SK-N-SH (cell line): ENCODE measurements around the gene MAGEA10. TPM values are rescaled to one million over a fixed set of nuclear protein-coding genes. Genes with fewer than 3 reads are reported as not detected.

ENCODE experiments used
- CTCF ChIA-PET: fragments of 300-600, 350-600 bp; formaldehyde crosslinking; extraction: SDS; loops from one replicate; lab custom pipeline; 2021; lab: Yijun Ruan, JAX
- POLR2A ChIA-PET: fragments of 350-600 bp; sonication (Branson Sonifier 250); formaldehyde crosslinking; extraction: SDS; loops from one replicate; lab custom pipeline; 2020; ENCODE audit warnings: antibody characterized with exemption, inconsistent platforms; lab: Yijun Ruan, JAX
- DNase-seq: peaks from one replicate; pipeline ENCODE4 v3.0.0; 2012
- H2AFZ ChIP-seq: fragments of 200-600 bp; sonication (generic); 2 replicates; pipeline ENCODE4 v1.8.1; 2016; ENCODE audit warnings: antibody characterized with exemption, mild to moderate bottlenecking, low read depth
- H3F3A ChIP-seq: fragments of 200-600 bp; sonication (generic); replicated peaks from 2 replicates; pipeline ENCODE3; 2016; ENCODE audit warnings: antibody characterized with exemption, mild to moderate bottlenecking; ENCODE audit not compliant: insufficient read depth
- H3K27ac ChIP-seq, 2 experiments: fragments of 200-500 bp in 1 of 2; fragments of 200-600 bp in 1 of 2; sonication (Bioruptor generic) in 1 of 2; sonication (generic), shearing (Covaris generic) in 1 of 2; 2 replicates each; pipeline versions ENCODE4 v1.5.1 to v1.6.1; 2014 to 2016; ENCODE audit warnings: low read depth in 2 of 2, inconsistent platforms in 1 of 2, low read length in 1 of 2, mild to moderate bottlenecking in 1 of 2, mixed read lengths in 1 of 2
- H3K27me3 ChIP-seq: fragments of 200-600 bp; sonication (generic), shearing (Covaris generic); 2 replicates; pipeline ENCODE4 v1.6.1; 2016; ENCODE audit warnings: mixed run types; ENCODE audit not compliant: insufficient read depth
- H3K36me3 ChIP-seq, 2 experiments: fragments of 200-500 bp in 1 of 2; fragments of 200-600 bp in 1 of 2; sonication (Bioruptor generic) in 1 of 2; sonication (generic) in 1 of 2; replicated peaks in 1 of 2; 2 replicates each; pipeline versions ENCODE3 to v1.5.1; 2014 to 2016; ENCODE audit warnings: low read length in 1 of 2, mild to moderate bottlenecking in 1 of 2; ENCODE audit not compliant: insufficient read depth in 2 of 2, control insufficient read depth in 1 of 2
- H3K4me1 ChIP-seq, 2 experiments: fragments of 200-500 bp in 1 of 2; fragments of 200-600 bp in 1 of 2; sonication (Bioruptor generic) in 1 of 2; sonication (generic), shearing (Covaris generic) in 1 of 2; 2 replicates each; pipeline versions ENCODE4 v1.5.1 to v1.6.1; 2014 to 2016; ENCODE audit warnings: low read depth in 1 of 2, low read length in 1 of 2, mixed run types in 1 of 2; ENCODE audit not compliant: insufficient read depth in 2 of 2, control insufficient read depth in 1 of 2
- H3K4me2 ChIP-seq: fragments of 200-600 bp; sonication (generic), shearing (Covaris generic); 2 replicates; pipeline ENCODE4 v1.6.1; 2017; ENCODE audit warnings: mixed run types
- H3K4me3 ChIP-seq, 2 experiments: fragments of 200-500 bp in 1 of 2; fragments of 200-600 bp in 1 of 2; sonication (Bioruptor generic) in 1 of 2; sonication (generic), shearing (Covaris generic) in 1 of 2; 2 replicates each; pipeline versions ENCODE4 v1.5.1 to v1.8.1; 2014 to 2016; ENCODE audit warnings: low read depth in 2 of 2, inconsistent platforms in 1 of 2, low read length in 1 of 2, mild to moderate bottlenecking in 1 of 2, mixed read lengths in 1 of 2, moderate library complexity in 1 of 2
- H3K79me2 ChIP-seq: fragments of 200-600 bp; sonication (generic); 2 replicates; pipeline ENCODE4 v1.8.1; 2017; ENCODE audit warnings: mild to moderate bottlenecking; ENCODE audit not compliant: insufficient read depth
- H3K9ac ChIP-seq: fragments of 200-600 bp; sonication (generic); 2 replicates; pipeline ENCODE4 v1.6.1; 2017; ENCODE audit warnings: mixed run types
- H3K9me2 ChIP-seq: fragments of 200-600 bp; sonication (generic); 2 replicates; pipeline ENCODE4 v1.6.1; 2017; ENCODE audit warnings: mixed run types
- H3K9me3 ChIP-seq: fragments of 200-600 bp; sonication (generic); 2 replicates; pipeline ENCODE4 v1.6.1; 2017; ENCODE audit warnings: mixed run types, mild to moderate bottlenecking, moderate library complexity
- H4K20me1 ChIP-seq: fragments of 200-600 bp; sonication (generic); 2 replicates; pipeline ENCODE4 v1.6.1; 2017; ENCODE audit warnings: mild to moderate bottlenecking, mixed run types; ENCODE audit not compliant: insufficient read depth
- CHD2 ChIP-seq: fragments of 150-350 bp; IDR thresholded peaks from 2 replicates; pipeline ENCODE4 v1.6.1; 2018; ENCODE audit warnings: low read length; ENCODE audit not compliant: partially characterized antibody
- EP300 ChIP-seq, 2 experiments: IDR thresholded peaks; 2 replicates each; pipeline versions ENCODE4 v1.4.0 to v1.6.1; 2012; ENCODE audit warnings: borderline replicate concordance in 1 of 2, low read depth in 1 of 2, low read length in 1 of 2
- FOSL2 ChIP-seq: IDR thresholded peaks from 2 replicates; pipeline ENCODE4 v1.4.0; 2012; ENCODE audit warnings: low read depth, mild to moderate bottlenecking, moderate library complexity, borderline replicate concordance
- FOXJ3 ChIP-seq: sonication (generic); formaldehyde crosslinking; IDR thresholded peaks from 2 replicates; pipeline ENCODE4 v1.5.1; 2020; ENCODE audit warnings: mild to moderate bottlenecking, missing genetic modification reagents
- GATA2 ChIP-seq: sonication (generic); formaldehyde crosslinking; IDR thresholded peaks from 2 replicates; pipeline ENCODE4 v1.5.0; 2020; ENCODE audit warnings: mild to moderate bottlenecking, missing genetic modification reagents
- JUND ChIP-seq: IDR thresholded peaks from 2 replicates; pipeline ENCODE4 v1.4.0; 2012
- NRF1 ChIP-seq: IDR thresholded peaks from 2 replicates; pipeline ENCODE4 v1.6.1; 2012; ENCODE audit warnings: low read depth, mild to moderate bottlenecking, low read length
- RCOR1 ChIP-seq: fragments of 150-350 bp; IDR thresholded peaks from 2 replicates; pipeline ENCODE4 v1.6.1; 2017; ENCODE audit warnings: antibody characterized with exemption, low read length
- SMC3 ChIP-seq: IDR thresholded peaks from 2 replicates; pipeline ENCODE4 v1.6.1; 2012; ENCODE audit warnings: low read depth, low read length, improper control_type of control experiment
- TAF1 ChIP-seq: IDR thresholded peaks from 2 replicates; pipeline ENCODE4 v1.6.1; 2012; ENCODE audit warnings: low read depth, mild to moderate bottlenecking, low read length, moderate library complexity, borderline replicate concordance
- WGBS: methylation state at CpG from one replicate; pipeline ENCODE4 v1.1.6; 2017; ENCODE audit warnings: low lambda C conversion rate; 5-methylcytosine and 5-hydroxymethylcytosine counted together
- polyA plus RNA-seq, 3 experiments: library from polyadenylated mRNA; depleted of rRNA; stranded (reverse); fragments of >200 nt; gene quantifications; 2 replicates each; pipeline ENCODE4 v1.2.3, GENCODE V29; 2012
- TF ChIP-seq, protein P1 (sequence below): IDR thresholded peaks from 2 replicates; pipeline ENCODE4 v1.4.0; 2012; ENCODE audit warnings: low read depth
- TF ChIP-seq, protein P2 (sequence below): IDR thresholded peaks from 2 replicates; pipeline ENCODE4 v1.4.0; 2012; ENCODE audit warnings: low read depth, borderline replicate concordance
- TF ChIP-seq, protein P3 (sequence below): IDR thresholded peaks from 2 replicates; pipeline ENCODE4 v1.4.0; 2012; ENCODE audit warnings: low read depth, borderline replicate concordance
- TF ChIP-seq, protein P4 (sequence below): IDR thresholded peaks from 2 replicates; pipeline ENCODE4 v1.6.1; 2012; ENCODE audit warnings: mild to moderate bottlenecking, low read depth, low read length, moderate library complexity
- TF ChIP-seq, protein P5 (sequence below): fragments of 150-350 bp; IDR thresholded peaks from 2 replicates; pipeline ENCODE4 v1.6.1; 2017; ENCODE audit warnings: antibody characterized with exemption, low read length, low read depth, borderline replicate concordance

Gene MAGEA10
- polyA plus RNA-seq, 1 of the 3 experiments (the other 2 are of a cell fraction) = 49.8 TPM

DNA sequence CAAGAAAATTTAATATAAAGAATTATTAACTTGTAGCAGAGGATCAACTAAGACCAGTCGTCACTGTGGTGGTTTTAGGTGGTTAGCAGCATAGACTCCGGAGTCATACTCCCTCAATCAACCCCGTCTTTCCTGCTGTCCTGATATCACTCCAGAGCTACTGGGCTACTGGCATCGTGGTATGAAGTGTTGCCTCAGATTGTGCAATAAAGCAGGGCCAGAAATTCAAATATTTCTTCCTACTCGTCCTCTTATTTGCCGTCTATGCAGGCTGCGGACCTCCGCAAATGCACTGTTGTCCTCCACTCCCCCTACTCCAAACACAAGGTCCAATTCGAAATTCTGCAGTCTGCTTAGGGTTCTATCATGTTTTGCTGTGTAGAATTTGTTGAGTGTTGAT is 1.2 kb upstream of the MAGEA10 start:
- CTCF ChIA-PET = no interaction called here
- H3K79me2 ChIP-seq = peaks cover 3% of the 10 kb centered on the region; the same call in 1 of the 2 replicates

DNA sequence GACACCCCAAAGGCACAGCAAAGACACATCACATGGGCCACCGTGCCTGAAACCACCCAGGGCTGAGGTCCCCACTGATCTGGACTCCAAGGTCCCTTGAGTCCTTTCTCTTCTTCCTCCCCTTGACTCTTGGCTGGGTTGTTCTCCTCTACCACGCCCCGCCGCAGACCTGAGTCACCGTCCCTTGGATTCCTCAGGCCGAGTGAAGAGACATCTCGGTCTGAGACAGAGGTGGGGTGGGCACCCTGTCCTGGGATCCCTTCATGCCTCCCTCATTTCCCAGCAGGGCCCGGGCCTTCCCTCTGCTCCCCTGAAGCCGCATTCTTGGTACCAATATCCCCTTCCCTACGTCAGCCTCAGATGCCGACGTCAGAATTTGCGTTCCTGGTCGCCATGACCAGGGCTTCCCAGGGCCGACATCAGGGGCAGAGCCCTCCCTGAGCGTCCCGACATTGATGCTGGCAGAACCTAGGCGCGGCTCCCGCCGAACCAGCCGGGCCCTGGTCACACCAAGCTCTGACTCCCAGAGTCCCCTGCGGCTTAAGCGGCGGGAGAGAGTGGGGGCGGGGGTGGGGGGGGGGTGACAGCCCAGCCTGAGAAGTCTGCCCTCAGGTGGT is 498 bp downstream of the MAGEA10 start:
- Histone ChIP-seq H3K27ac (no peak overlapping the region), H3K4me2 (peak overlapping the region; percentile 61), H3K9ac (peak overlapping the region; percentile 63), H3K4me1 (no peaks in the 10 kb centered on the region), H3K4me3 (peak overlapping the region; percentile 52 to 63), H3K36me3 (no peaks in the 10 kb centered on the region), H3K79me2 (peaks cover 3% of the 10 kb centered on the region; the same call in 1 of the 2 replicates), H3F3A (no peaks in the 10 kb centered on the region), H3K9me3 (no peaks in the 10 kb centered on the region), H4K20me1 (no peaks in the 10 kb centered on the region), H3K9me2 (no peaks in the 10 kb centered on the region), H3K27me3 (no peaks in the 10 kb centered on the region), H2AFZ (no peak overlapping the region)
- POLR2A ChIA-PET = no interaction called here
- DNase-seq = no peak
- CTCF ChIA-PET = no interaction called here
- WGBS = 14% methylated on average over 17 of the region's 26 CpGs
- TF ChIP-seq, protein P1, sequence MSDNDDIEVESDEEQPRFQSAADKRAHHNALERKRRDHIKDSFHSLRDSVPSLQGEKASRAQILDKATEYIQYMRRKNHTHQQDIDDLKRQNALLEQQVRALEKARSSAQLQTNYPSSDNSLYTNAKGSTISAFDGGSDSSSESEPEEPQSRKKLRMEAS = no peak
- TF ChIP-seq JUND = no peak
- no peak for TF ChIP-seq FOSL2
- no peak for TF ChIP-seq EP300 (IDR thresholded peaks at IDR 0.05; ENCODE audit: borderline replicate concordance in 1 of 2, low read depth in 1 of 2, low read length in 1 of 2)
- TF ChIP-seq, protein P2, sequence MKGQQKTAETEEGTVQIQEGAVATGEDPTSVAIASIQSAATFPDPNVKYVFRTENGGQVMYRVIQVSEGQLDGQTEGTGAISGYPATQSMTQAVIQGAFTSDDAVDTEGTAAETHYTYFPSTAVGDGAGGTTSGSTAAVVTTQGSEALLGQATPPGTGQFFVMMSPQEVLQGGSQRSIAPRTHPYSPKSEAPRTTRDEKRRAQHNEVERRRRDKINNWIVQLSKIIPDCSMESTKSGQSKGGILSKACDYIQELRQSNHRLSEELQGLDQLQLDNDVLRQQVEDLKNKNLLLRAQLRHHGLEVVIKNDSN = no peak
- no peak for TF ChIP-seq RCOR1
- TF ChIP-seq FOXJ3 = no peak
- TF ChIP-seq CHD2 = no peak
- TF ChIP-seq, protein P3, sequence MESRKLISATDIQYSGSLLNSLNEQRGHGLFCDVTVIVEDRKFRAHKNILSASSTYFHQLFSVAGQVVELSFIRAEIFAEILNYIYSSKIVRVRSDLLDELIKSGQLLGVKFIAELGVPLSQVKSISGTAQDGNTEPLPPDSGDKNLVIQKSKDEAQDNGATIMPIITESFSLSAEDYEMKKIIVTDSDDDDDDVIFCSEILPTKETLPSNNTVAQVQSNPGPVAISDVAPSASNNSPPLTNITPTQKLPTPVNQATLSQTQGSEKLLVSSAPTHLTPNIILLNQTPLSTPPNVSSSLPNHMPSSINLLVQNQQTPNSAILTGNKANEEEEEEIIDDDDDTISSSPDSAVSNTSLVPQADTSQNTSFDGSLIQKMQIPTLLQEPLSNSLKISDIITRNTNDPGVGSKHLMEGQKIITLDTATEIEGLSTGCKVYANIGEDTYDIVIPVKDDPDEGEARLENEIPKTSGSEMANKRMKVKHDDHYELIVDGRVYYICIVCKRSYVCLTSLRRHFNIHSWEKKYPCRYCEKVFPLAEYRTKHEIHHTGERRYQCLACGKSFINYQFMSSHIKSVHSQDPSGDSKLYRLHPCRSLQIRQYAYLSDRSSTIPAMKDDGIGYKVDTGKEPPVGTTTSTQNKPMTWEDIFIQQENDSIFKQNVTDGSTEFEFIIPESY = no peak
- TF ChIP-seq SMC3 = no peak
- TF ChIP-seq GATA2 (CRISPR knock-in tag) = no peak

More for the DNA sequence above, 1.2 kb upstream of the MAGEA10 start:
- no peaks in the 10 kb centered on the region for H3K9me2 ChIP-seq
- H3F3A ChIP-seq = no peaks in the 10 kb centered on the region
- no peak overlapping the region for H2AFZ ChIP-seq
- no peaks in the 10 kb centered on the region for H3K4me1 ChIP-seq
- no peak for TF ChIP-seq TAF1
- TF ChIP-seq EP300 (IDR thresholded peaks at IDR 0.05; ENCODE audit: borderline replicate concordance in 1 of 2, low read depth in 1 of 2, low read length in 1 of 2) = no peak
- TF ChIP-seq, protein P4, sequence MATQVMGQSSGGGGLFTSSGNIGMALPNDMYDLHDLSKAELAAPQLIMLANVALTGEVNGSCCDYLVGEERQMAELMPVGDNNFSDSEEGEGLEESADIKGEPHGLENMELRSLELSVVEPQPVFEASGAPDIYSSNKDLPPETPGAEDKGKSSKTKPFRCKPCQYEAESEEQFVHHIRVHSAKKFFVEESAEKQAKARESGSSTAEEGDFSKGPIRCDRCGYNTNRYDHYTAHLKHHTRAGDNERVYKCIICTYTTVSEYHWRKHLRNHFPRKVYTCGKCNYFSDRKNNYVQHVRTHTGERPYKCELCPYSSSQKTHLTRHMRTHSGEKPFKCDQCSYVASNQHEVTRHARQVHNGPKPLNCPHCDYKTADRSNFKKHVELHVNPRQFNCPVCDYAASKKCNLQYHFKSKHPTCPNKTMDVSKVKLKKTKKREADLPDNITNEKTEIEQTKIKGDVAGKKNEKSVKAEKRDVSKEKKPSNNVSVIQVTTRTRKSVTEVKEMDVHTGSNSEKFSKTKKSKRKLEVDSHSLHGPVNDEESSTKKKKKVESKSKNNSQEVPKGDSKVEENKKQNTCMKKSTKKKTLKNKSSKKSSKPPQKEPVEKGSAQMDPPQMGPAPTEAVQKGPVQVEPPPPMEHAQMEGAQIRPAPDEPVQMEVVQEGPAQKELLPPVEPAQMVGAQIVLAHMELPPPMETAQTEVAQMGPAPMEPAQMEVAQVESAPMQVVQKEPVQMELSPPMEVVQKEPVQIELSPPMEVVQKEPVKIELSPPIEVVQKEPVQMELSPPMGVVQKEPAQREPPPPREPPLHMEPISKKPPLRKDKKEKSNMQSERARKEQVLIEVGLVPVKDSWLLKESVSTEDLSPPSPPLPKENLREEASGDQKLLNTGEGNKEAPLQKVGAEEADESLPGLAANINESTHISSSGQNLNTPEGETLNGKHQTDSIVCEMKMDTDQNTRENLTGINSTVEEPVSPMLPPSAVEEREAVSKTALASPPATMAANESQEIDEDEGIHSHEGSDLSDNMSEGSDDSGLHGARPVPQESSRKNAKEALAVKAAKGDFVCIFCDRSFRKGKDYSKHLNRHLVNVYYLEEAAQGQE = no peak
- no peak for TF ChIP-seq FOSL2
- TF ChIP-seq NRF1 = no peak
- TF ChIP-seq GATA2 (CRISPR knock-in tag) = no peak
- TF ChIP-seq, protein P5, sequence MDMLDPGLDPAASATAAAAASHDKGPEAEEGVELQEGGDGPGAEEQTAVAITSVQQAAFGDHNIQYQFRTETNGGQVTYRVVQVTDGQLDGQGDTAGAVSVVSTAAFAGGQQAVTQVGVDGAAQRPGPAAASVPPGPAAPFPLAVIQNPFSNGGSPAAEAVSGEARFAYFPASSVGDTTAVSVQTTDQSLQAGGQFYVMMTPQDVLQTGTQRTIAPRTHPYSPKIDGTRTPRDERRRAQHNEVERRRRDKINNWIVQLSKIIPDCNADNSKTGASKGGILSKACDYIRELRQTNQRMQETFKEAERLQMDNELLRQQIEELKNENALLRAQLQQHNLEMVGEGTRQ = no peak
- no peak for TF ChIP-seq FOXJ3
- TF ChIP-seq, all 33 proteins: peak for 0
- H3K27ac ChIP-seq = no peak overlapping the region
- DNase-seq = no peak
- WGBS = 24% methylated on average over 9 of the region's 9 CpGs
- H3K4me2 ChIP-seq = no peak overlapping the region
- H3K36me3 ChIP-seq = no peaks in the 10 kb centered on the region
- no peak overlapping the region for H3K9ac ChIP-seq
- H4K20me1 ChIP-seq = no peaks in the 10 kb centered on the region
- no peak overlapping the region for H3K4me3 ChIP-seq
- POLR2A ChIA-PET = no interaction called here
- H3K27me3 ChIP-seq = no peaks in the 10 kb centered on the region
- no peaks in the 10 kb centered on the region for H3K9me3 ChIP-seq
